Stimulated activated CD8-positive, alpha-beta memory T cell treated with anti-CD3 and anti-CD28 coated beads, Interleukin-12 subunit alpha, Interleukin-12 subunit beta, amount 100 ng/mL, for 24 hours (primary cell): Measurements from ENCODE around the gene ADAM8.

ENCODE experiments used
- DNase-seq: peaks from one replicate; pipeline ENCODE4 v3.0.0-alpha.2; 2020; ENCODE audit errors: extremely low read depth

ADAM8 gene

GRCh38 chr10:133281628-133282372 lies 5.1 kb upstream of the ADAM8 start:
- no peak for DNase-seq

GRCh38 chr10:133281084-133281483 lies 4.4 kb upstream of the ADAM8 start:
- no peak for DNase-seq

GRCh38 chr10:133280391-133281059 lies 3.9 kb upstream of the ADAM8 start:
- no peak for DNase-seq

- no peak for DNase-seq
Observed at GRCh38 chr10:133279326-133280226, 2.9 kb upstream of the ADAM8 start.

GRCh38 chr10:133278577-133279265 lies 2.1 kb upstream of the ADAM8 start:
- DNase-seq: no peak

- DNase-seq: no peak
Observed at GRCh38 chr10:133277993-133278576, 1.4 kb upstream of the ADAM8 start.

- DNase-seq: no peak
Observed at GRCh38 chr10:133277277-133277992, 767 bp upstream of the ADAM8 start.

GRCh38 chr10:133276100-133276434 lies 601 bp downstream of the ADAM8 start:
- no peak for DNase-seq

- DNase-seq: no peak
Observed at GRCh38 chr10:133275684-133276092, 980 bp downstream of the ADAM8 start.

GRCh38 chr10:133274751-133275683 lies 1.7 kb downstream of the ADAM8 start:
- peak; percentile 58 for DNase-seq

- DNase-seq: no peak
Observed at GRCh38 chr10:133273534-133274143, 3.0 kb downstream of the ADAM8 start.

GRCh38 chr10:133272964-133273420 lies 3.7 kb downstream of the ADAM8 start:
- no peak for DNase-seq

- no peak for DNase-seq
Observed at GRCh38 chr10:133272301-133272963, 4.2 kb downstream of the ADAM8 start.

- no peak for DNase-seq
Observed at GRCh38 chr10:133271521-133272300, 5.0 kb downstream of the ADAM8 start.

GRCh38 chr10:133270773-133271297 lies 5.8 kb downstream of the ADAM8 start:
- no peak for DNase-seq

- DNase-seq: no peak
Observed at GRCh38 chr10:133270204-133270603, 6.5 kb downstream of the ADAM8 start.

- no peak for DNase-seq
Observed at GRCh38 chr10:133269367-133269766, 7.3 kb downstream of the ADAM8 start.

GRCh38 chr10:133268532-133268931 lies 8.1 kb downstream of the ADAM8 start:
- DNase-seq: no peak
